ENCODE results near the gene ZNF200. TPM values are rescaled to one million over a fixed set of nuclear protein-coding genes. Genes with fewer than 3 reads are reported as not detected.

Gene ZNF200
- polyA plus RNA-seq, 1 experiment = 6.1 TPM

- Histone ChIP-seq H3K27ac (ENCODE audit: low read depth, low read length) (no peak overlapping the region), H3K9me3 (ENCODE audit: control insufficient read depth, insufficient read depth, low read length) (peaks cover 3% of the 10 kb centered on the region; the same call in 1 of the 2 replicates), H3K4me3 (ENCODE audit: low read depth, low read length) (no peak overlapping the region), H3K27me3 (ENCODE audit: control insufficient read depth, insufficient read depth, low read length) (no peaks in the 10 kb centered on the region)
- POLR2A ChIA-PET = no interaction called here
- CTCF ChIA-PET = no interaction called here
- TF ChIP-seq CTCF (IDR thresholded peaks at IDR 0.05; ENCODE audit: low read depth, low read length) = no peak
- no peak for DNase-seq (ENCODE audit: low read depth, low spot score)
Observed at GRCh38 chr16:3259836-3260235, 24.9 kb upstream of the ZNF200 start.

GRCh38 chr16:3256866-3257465 lies 22.0 kb upstream of the ZNF200 start:
- no peak for DNase-seq (ENCODE audit: low read depth, low spot score)

GRCh38 chr16:3256146-3256865 lies 21.3 kb upstream of the ZNF200 start, which contains the start of gene MEFV:
Gene MEFV, minus strand, starts transcription at chr16:3256633. Its CDS starts 46 bp downstream, at chr16:3256587.
- CTCF ChIA-PET = no interaction called here
- no peak for DNase-seq (ENCODE audit: low read depth, low spot score)
- POLR2A ChIA-PET = no interaction called here
- no peak within 1 kb of the TSS for H3K27ac ChIP-seq (ENCODE audit: low read depth, low read length)
- TF ChIP-seq CTCF (IDR thresholded peaks at IDR 0.05; ENCODE audit: low read depth, low read length) = no peak
- peaks cover 7% of the 10 kb centered on the region; the same call in 1 of the 2 replicates for H3K9me3 ChIP-seq (ENCODE audit: control insufficient read depth, insufficient read depth, low read length)
- H3K27me3 ChIP-seq (ENCODE audit: control insufficient read depth, insufficient read depth, low read length) = peaks cover 4% of the 10 kb centered on the region
- H3K4me3 ChIP-seq (ENCODE audit: low read depth, low read length) = no peak within 1 kb of the TSS

More at GRCh38 chr16:3256866-3257465, 22.0 kb upstream of the ZNF200 start:
- H3K4me3 ChIP-seq (ENCODE audit: low read depth, low read length) = no peak overlapping the region
- no peak for TF ChIP-seq CTCF (IDR thresholded peaks at IDR 0.05; ENCODE audit: low read depth, low read length)
- CTCF ChIA-PET = no interaction called here
- POLR2A ChIA-PET = no interaction called here
- peaks cover 7% of the 10 kb centered on the region; the same call in 1 of the 2 replicates for H3K9me3 ChIP-seq (ENCODE audit: control insufficient read depth, insufficient read depth, low read length)
- peaks cover 4% of the 10 kb centered on the region for H3K27me3 ChIP-seq (ENCODE audit: control insufficient read depth, insufficient read depth, low read length)
- no peak overlapping the region for H3K27ac ChIP-seq (ENCODE audit: low read depth, low read length)

GRCh38 chr16:3254309-3254708 lies 19.4 kb upstream of the ZNF200 start:
- CTCF ChIA-PET = no interaction called here

More at GRCh38 chr16:3254309-3254708, 19.4 kb upstream of the ZNF200 start:
- peaks cover 7% of the 10 kb centered on the region; the same call in 1 of the 2 replicates for H3K9me3 ChIP-seq (ENCODE audit: control insufficient read depth, insufficient read depth, low read length)
- POLR2A ChIA-PET = no interaction called here
- H3K27ac ChIP-seq (ENCODE audit: low read depth, low read length) = no peak overlapping the region
- peaks cover 4% of the 10 kb centered on the region for H3K27me3 ChIP-seq (ENCODE audit: control insufficient read depth, insufficient read depth, low read length)
- H3K4me3 ChIP-seq (ENCODE audit: low read depth, low read length) = no peak overlapping the region
- TF ChIP-seq CTCF (IDR thresholded peaks at IDR 0.05; ENCODE audit: low read depth, low read length) = no peak
- no peak for DNase-seq (ENCODE audit: low read depth, low spot score)
